ENCODE data around the gene FRMD4A.

The FRMD4A gene

DNA sequence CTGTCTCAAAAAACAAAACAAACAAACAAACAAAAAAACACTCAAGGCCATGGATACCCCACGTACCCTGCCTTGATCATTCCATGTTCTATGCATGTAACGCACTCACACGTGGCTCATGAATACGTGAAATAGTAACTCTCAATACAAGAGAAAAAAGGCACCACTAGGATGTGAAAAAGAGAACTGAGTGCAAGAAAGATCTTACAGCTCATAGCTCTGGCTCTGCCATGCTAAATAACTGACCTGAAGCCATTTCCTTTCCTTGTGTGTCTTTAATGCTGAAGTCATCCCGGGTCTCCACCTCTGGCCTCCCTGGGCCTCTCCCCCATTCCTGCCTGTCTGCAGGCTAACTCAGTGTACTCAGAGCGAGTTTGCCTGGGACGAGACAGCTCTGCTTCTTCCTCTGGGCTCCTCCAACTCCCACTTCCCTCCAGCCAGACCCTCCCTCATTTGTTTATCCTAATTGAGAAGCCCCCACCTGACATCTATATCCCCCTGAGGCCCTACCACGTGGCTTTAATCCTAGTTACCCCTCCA lies 626.7 kb downstream of the FRMD4A start:
- no peak for DNase-seq (ENCODE audit: low read depth in 1 of 2, low spot score in 1 of 2)
- no peaks in the 10 kb centered on the region for H3K27me3 ChIP-seq (ENCODE audit: insufficient read depth, poor library complexity, severe bottlenecking)
- H3K27ac ChIP-seq (replicated peaks): no peak overlapping the region
- TF ChIP-seq POLR2AphosphoS5 (IDR thresholded peaks at IDR 0.05; ENCODE audit: low read depth) (no peak), GABPA (IDR thresholded peaks at IDR 0.05; ENCODE audit: low read depth) (no peak), SPI1 (IDR thresholded peaks at IDR 0.05; ENCODE audit: borderline replicate concordance, low read depth) (no peak)
- TF ChIP-seq, protein P1, sequence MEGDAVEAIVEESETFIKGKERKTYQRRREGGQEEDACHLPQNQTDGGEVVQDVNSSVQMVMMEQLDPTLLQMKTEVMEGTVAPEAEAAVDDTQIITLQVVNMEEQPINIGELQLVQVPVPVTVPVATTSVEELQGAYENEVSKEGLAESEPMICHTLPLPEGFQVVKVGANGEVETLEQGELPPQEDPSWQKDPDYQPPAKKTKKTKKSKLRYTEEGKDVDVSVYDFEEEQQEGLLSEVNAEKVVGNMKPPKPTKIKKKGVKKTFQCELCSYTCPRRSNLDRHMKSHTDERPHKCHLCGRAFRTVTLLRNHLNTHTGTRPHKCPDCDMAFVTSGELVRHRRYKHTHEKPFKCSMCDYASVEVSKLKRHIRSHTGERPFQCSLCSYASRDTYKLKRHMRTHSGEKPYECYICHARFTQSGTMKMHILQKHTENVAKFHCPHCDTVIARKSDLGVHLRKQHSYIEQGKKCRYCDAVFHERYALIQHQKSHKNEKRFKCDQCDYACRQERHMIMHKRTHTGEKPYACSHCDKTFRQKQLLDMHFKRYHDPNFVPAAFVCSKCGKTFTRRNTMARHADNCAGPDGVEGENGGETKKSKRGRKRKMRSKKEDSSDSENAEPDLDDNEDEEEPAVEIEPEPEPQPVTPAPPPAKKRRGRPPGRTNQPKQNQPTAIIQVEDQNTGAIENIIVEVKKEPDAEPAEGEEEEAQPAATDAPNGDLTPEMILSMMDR (IDR thresholded peaks at IDR 0.05; ENCODE audit: insufficient read depth, low read length): no peak
- TF ChIP-seq, protein P2, sequence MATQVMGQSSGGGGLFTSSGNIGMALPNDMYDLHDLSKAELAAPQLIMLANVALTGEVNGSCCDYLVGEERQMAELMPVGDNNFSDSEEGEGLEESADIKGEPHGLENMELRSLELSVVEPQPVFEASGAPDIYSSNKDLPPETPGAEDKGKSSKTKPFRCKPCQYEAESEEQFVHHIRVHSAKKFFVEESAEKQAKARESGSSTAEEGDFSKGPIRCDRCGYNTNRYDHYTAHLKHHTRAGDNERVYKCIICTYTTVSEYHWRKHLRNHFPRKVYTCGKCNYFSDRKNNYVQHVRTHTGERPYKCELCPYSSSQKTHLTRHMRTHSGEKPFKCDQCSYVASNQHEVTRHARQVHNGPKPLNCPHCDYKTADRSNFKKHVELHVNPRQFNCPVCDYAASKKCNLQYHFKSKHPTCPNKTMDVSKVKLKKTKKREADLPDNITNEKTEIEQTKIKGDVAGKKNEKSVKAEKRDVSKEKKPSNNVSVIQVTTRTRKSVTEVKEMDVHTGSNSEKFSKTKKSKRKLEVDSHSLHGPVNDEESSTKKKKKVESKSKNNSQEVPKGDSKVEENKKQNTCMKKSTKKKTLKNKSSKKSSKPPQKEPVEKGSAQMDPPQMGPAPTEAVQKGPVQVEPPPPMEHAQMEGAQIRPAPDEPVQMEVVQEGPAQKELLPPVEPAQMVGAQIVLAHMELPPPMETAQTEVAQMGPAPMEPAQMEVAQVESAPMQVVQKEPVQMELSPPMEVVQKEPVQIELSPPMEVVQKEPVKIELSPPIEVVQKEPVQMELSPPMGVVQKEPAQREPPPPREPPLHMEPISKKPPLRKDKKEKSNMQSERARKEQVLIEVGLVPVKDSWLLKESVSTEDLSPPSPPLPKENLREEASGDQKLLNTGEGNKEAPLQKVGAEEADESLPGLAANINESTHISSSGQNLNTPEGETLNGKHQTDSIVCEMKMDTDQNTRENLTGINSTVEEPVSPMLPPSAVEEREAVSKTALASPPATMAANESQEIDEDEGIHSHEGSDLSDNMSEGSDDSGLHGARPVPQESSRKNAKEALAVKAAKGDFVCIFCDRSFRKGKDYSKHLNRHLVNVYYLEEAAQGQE (IDR thresholded peaks at IDR 0.05; ENCODE audit: insufficient replicate concordance, low read depth): no peak
- no peak overlapping the region for H3K4me3 ChIP-seq (replicated peaks; ENCODE audit: insufficient read depth, low read length)

DNA sequence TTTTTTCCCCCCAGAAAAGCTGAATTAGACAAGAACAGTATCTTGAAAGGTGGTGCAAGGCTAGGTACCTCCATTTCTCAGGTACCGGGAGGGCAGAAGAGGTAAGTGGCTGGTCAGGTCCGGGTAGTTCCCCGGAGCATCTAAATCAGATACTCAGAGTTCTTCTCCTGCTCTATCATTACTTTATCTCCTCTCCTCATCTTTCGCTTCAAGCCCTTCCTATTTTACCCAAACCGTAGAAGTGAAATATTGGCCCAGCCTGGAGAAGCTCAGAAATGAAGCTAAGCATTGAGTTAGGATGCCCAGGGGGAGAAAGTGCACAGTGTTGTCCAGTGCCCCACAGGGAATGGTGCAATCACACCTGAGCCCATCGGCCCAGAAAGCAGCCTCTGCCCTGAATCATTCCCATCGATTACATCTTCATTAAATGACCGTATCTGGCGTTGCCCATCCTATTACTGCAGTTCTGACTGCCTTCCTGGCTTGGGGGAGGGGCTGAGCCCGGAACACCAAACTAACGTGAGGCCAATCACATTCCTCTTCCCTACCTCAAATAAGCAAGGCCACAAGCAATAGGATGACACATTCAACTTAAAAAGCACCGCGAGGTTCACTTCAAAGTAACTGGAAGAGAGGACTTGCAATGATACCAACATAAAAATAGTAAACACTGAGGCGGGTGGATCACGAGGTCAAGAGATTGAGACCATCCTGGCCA lies 627.5 kb downstream of the FRMD4A start:
- DNase-seq (ENCODE audit: low read depth in 1 of 2, low spot score in 1 of 2): no peak
- no peak for TF ChIP-seq POLR2AphosphoS5 (IDR thresholded peaks at IDR 0.05; ENCODE audit: low read depth)
- TF ChIP-seq GABPA (IDR thresholded peaks at IDR 0.05; ENCODE audit: low read depth): no peak
- TF ChIP-seq, protein P2 (IDR thresholded peaks at IDR 0.05; ENCODE audit: insufficient replicate concordance, low read depth): no peak
- TF ChIP-seq, protein P1 (IDR thresholded peaks at IDR 0.05; ENCODE audit: insufficient read depth, low read length): no peak
- no peak for TF ChIP-seq SPI1 (IDR thresholded peaks at IDR 0.05; ENCODE audit: borderline replicate concordance, low read depth)
- H3K27me3 ChIP-seq (ENCODE audit: insufficient read depth, poor library complexity, severe bottlenecking): no peaks in the 10 kb centered on the region
- H3K4me3 ChIP-seq (replicated peaks; ENCODE audit: insufficient read depth, low read length): no peak overlapping the region
- H3K27ac ChIP-seq (replicated peaks): no peak overlapping the region

DNA sequence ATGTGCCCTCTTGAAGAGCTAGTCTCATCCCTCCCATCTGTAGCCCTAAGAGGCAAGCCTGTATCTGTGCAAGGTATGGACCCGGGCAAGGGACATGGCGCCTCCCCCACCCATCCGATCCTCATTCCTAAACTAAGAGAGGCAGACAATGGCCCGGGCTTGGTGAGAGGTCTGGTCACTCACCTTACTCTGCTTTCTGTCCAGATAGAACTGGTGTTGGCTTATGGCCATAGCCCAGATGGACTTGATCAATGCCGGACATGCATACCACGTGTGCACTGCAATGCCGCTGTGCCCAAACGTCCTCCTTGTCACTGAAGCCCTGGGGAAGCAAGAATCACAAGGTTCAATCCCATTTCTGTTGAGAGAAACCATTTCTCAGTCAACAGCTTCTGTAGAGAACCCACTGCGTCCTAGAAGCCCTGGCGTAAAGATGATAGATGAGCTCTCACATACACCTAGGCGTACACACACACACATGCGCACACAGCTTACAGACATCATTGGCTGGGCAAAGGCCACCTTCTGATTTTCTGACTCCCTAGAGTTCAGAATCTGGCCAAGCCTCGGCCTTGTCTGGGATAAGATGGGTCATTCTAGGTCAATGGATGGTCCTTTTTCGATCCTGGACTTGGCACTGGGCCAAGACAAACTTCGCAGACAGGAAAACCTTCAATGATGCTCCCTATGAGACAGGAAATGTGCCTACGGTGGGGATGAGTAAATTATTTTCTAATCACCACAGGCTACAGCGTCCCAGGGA lies 629.4 kb downstream of the FRMD4A start:
- TF ChIP-seq, protein P2 (IDR thresholded peaks at IDR 0.05; ENCODE audit: insufficient replicate concordance, low read depth): no peak
- TF ChIP-seq, protein P1 (IDR thresholded peaks at IDR 0.05; ENCODE audit: insufficient read depth, low read length): no peak
- TF ChIP-seq POLR2AphosphoS5 (IDR thresholded peaks at IDR 0.05; ENCODE audit: low read depth) (no peak), GABPA (IDR thresholded peaks at IDR 0.05; ENCODE audit: low read depth) (no peak), SPI1 (IDR thresholded peaks at IDR 0.05; ENCODE audit: borderline replicate concordance, low read depth) (no peak)
- Histone ChIP-seq H3K4me3 (replicated peaks; ENCODE audit: insufficient read depth, low read length) (no peak overlapping the region), H3K27me3 (ENCODE audit: insufficient read depth, poor library complexity, severe bottlenecking) (no peaks in the 10 kb centered on the region), H3K27ac (replicated peaks) (no peak overlapping the region)
- DNase-seq (ENCODE audit: low read depth in 1 of 2, low spot score in 1 of 2): no peak

Data from HL-60 (cell line).